Fibroblast of lung (primary cell): ENCODE measurements around the gene WASF3.

Source experiments
- EZH2 ChIP-seq: IDR thresholded peaks from 2 replicates; pipeline ENCODE4 v1.5.1; 2012; ENCODE audit warnings: low read length, control low read depth, mild to moderate bottlenecking; ENCODE audit errors: missing control alignments
- TF ChIP-seq, protein P1 (sequence below), 2 donors: IDR thresholded peaks in 1 of 2; conservative IDR thresholded peaks in 1 of 2; 1 replicate in 1 of 2; 2 replicates in 1 of 2; pipeline ENCODE4 v1.5.1; 2011 to 2012; ENCODE audit warnings: low read length in 2 of 2, control low read depth in 1 of 2, inconsistent platforms in 1 of 2, low read depth in 1 of 2, mild to moderate bottlenecking in 1 of 2

DNA sequence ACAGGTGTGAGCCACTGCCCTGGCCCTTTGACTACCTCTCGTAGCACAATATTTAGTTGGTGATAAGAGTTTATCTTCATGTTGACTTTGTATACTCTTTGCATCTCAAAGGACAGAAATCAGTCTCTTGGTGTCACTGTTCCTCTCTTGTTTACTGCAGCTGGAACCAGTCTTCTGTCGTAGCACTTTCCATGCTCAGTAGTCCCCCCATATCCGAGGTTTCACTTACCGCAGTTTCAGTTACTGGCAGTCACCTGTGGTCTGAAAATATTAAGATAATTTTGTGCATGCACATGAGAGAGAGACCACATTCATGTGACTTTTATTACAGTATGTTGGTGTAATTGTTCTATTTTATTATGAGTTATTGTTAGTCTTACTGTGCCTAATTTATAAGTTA lies 49.1 kb downstream of the WASF3 start:
- TF ChIP-seq, protein P1, sequence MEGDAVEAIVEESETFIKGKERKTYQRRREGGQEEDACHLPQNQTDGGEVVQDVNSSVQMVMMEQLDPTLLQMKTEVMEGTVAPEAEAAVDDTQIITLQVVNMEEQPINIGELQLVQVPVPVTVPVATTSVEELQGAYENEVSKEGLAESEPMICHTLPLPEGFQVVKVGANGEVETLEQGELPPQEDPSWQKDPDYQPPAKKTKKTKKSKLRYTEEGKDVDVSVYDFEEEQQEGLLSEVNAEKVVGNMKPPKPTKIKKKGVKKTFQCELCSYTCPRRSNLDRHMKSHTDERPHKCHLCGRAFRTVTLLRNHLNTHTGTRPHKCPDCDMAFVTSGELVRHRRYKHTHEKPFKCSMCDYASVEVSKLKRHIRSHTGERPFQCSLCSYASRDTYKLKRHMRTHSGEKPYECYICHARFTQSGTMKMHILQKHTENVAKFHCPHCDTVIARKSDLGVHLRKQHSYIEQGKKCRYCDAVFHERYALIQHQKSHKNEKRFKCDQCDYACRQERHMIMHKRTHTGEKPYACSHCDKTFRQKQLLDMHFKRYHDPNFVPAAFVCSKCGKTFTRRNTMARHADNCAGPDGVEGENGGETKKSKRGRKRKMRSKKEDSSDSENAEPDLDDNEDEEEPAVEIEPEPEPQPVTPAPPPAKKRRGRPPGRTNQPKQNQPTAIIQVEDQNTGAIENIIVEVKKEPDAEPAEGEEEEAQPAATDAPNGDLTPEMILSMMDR (conservative IDR thresholded peaks at IDR 0.05 in 1 of 2, IDR thresholded peaks at IDR 0.05 in 1 of 2; ENCODE audit: low read depth in 1 of 2, low read length in 2 of 2) = no peak
- TF ChIP-seq EZH2 = no peak
